Gastrocnemius medialis (tissue), 4 donors: ENCODE measurements around the gene DNAJC5G. TPM values are rescaled to one million over a fixed set of nuclear protein-coding genes. Genes with fewer than 3 reads are reported as not detected.
A peak's percentile ranks its signal among the peaks of the same experiment; 100 is the strongest.

ENCODE experiments used
- ATAC-seq, 2 donors: fragments of 150-250 bp; one replicate each; pipeline ENCODE4 v1.9.1; 2016
- DNase-seq, 2 donors: peaks; one replicate each; pipeline ENCODE4 v3.0.0-alpha.2; 2019
- H3K27ac ChIP-seq, 4 donors: fragments of 200-600 bp; sonication (generic); 1 replicate in 1 of 4; 2 replicates in 3 of 4; pipeline ENCODE4 v1.5.1; 2016 to 2018; ENCODE audit warnings: mild to moderate bottlenecking in 2 of 4, moderate library complexity in 1 of 4
- H3K27me3 ChIP-seq, 3 donors: fragments of 200-600 bp; sonication (generic) in 2 of 3; 1 replicate in 1 of 3; 2 replicates in 2 of 3; pipeline versions ENCODE4 v1.5.1 to v1.6.0; 2016 to 2019; ENCODE audit warnings: mild to moderate bottlenecking in 1 of 3, moderate library complexity in 1 of 3
- H3K36me3 ChIP-seq, 2 donors: fragments of 200-600 bp; sonication (generic) in 1 of 2; one replicate each; pipeline ENCODE4 v1.5.1; 2017 to 2018
- H3K4me1 ChIP-seq, 2 donors: fragments of 200-600 bp; sonication (generic) in 1 of 2; one replicate each; pipeline ENCODE4 v1.5.1; 2016 to 2017; ENCODE audit warnings: mild to moderate bottlenecking in 2 of 2
- H3K4me3 ChIP-seq, 4 donors: fragments of 200-600 bp; sonication (generic) in 3 of 4; 1 replicate in 1 of 4; 2 replicates in 3 of 4; pipeline ENCODE4 v1.5.1; 2016 to 2019; ENCODE audit warnings: mild to moderate bottlenecking in 2 of 4
- H3K9me3 ChIP-seq, 3 donors: fragments of 200-600 bp; sonication (generic) in 2 of 3; 1 replicate in 1 of 3; 2 replicates in 2 of 3; pipeline ENCODE4 v1.5.1; 2016 to 2019
- POLR2A ChIP-seq, 2 donors: fragments of 450-650 bp; IDR thresholded peaks; one replicate each; pipeline ENCODE4 v1.6.1; 2017; ENCODE audit warnings: antibody characterized with exemption in 2 of 2, mild to moderate bottlenecking in 2 of 2, moderate library complexity in 2 of 2
- in situ Hi-C, 4 donors: fragments of 200-750 bp; cut with MboI; loops; one replicate each; pipeline versions ENCODE4 v1.15.0 to v1.8.0; 2017; ENCODE audit warnings: low sequenced_read_pairs in 4 of 4
- intact Hi-C: fragments of 100-400 bp; cut with DNase I; formaldehyde crosslinking; loops from one replicate; pipeline ENCODE4 v1.15.1; 2023; ENCODE audit warnings: low total_unique reads
- total RNA-seq, 4 donors: library from RNA; depleted of rRNA; stranded (reverse); fragments of >200 nt; gene quantifications; one replicate each; pipeline versions ENCODE4 v1.1.0 to v1.2.3, GENCODE V29; 2016
- TF ChIP-seq, protein P1 (sequence below), 5 experiments: fragments of 450-650 bp in 3 of 5; fragments of 200-600 bp in 2 of 5; sonication (generic) in 2 of 5; IDR thresholded peaks in 4 of 5; conservative IDR thresholded peaks in 1 of 5; 1 replicate in 4 of 5; 2 replicates in 1 of 5; pipeline ENCODE4 v1.5.1; 2016 to 2019; ENCODE audit warnings: antibody characterized with exemption in 5 of 5, mild to moderate bottlenecking in 3 of 5, moderate library complexity in 3 of 5

DNAJC5G gene
- total RNA-seq, 4 donors from 2014 or later, result not detected

DNA sequence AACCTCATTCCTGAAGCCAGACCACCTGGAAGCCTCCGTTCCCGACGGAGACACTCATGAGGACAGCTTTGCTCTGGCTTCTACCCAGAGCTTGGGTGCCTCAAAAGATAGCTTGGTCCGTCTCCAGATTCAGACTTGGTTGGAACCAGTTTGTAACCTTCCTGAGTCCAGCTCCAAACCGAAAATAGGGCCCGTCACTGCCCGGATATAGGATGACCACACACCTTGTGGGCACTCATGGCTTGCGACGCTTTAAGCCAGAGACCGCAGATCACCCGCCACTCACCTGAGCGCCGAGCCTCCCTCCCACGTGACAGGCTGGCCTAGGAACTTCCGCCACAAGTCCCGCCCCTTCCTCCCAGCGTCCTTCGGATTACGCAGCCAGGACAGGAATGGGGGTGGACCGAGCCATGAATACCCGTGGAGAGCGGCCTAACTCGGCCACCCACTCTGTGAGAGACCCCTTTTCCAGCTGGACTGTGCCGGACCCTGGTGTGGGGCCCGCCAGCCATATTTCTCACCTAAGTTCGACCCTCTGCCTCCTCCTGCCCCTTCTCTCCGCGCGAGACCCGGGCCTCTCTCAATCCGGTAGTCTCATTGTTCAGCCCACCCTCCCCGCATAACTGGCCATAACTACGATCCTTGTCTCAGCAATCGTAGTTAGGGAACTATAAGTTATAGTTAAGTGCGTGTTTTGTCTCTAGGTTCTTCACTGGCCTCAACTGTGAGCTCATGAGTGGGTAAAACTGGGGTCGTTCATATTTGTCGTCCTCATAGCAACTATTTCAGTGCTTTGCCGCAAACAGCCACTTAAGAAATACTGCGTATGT is 47.7 kb downstream of the DNAJC5G start, which contains the start of gene MPV17:
Gene MPV17, minus strand, starts transcription at position 332 of the 830 bp plus-strand sequence. CDS start 580 bp downstream, outside the sequence.
- intact Hi-C loops, result loop anchor here (1.0 to 2.0 kb wide), 3 partner anchors 33 to 58 kb away; partner anchors contain the start of genes EIF2B4, GTF3C2, SNX17 and ZNF513
- peak within 1 kb of the TSS; percentile 95 to 100 (median 98) for H3K27ac ChIP-seq
- TF ChIP-seq, protein P1, sequence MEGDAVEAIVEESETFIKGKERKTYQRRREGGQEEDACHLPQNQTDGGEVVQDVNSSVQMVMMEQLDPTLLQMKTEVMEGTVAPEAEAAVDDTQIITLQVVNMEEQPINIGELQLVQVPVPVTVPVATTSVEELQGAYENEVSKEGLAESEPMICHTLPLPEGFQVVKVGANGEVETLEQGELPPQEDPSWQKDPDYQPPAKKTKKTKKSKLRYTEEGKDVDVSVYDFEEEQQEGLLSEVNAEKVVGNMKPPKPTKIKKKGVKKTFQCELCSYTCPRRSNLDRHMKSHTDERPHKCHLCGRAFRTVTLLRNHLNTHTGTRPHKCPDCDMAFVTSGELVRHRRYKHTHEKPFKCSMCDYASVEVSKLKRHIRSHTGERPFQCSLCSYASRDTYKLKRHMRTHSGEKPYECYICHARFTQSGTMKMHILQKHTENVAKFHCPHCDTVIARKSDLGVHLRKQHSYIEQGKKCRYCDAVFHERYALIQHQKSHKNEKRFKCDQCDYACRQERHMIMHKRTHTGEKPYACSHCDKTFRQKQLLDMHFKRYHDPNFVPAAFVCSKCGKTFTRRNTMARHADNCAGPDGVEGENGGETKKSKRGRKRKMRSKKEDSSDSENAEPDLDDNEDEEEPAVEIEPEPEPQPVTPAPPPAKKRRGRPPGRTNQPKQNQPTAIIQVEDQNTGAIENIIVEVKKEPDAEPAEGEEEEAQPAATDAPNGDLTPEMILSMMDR (IDR thresholded peaks at IDR 0.05 in 4 of 5, conservative IDR thresholded peaks at IDR 0.05 in 1 of 5), result peak in 1 of 5 experiments; percentile 20
- TF ChIP-seq POLR2A (IDR thresholded peaks at IDR 0.05), result peak; percentile 86 to 91
- peaks cover 37 to 40% of the 10 kb centered on the region in 2 donors for H3K4me1 ChIP-seq
- H3K36me3 ChIP-seq, result peaks cover 0 to 24% of the 10 kb centered on the region in 2 donors
- peak; percentile 93 to 96 for DNase-seq
- no peaks in the 10 kb centered on the region for H3K9me3 ChIP-seq
- H3K4me3 ChIP-seq, result peak within 1 kb of the TSS; percentile 80 to 89 (median 82)
- no peaks in the 10 kb centered on the region for H3K27me3 ChIP-seq
- in situ Hi-C loops, result no loop called here
- peak; percentile 60 to 61 for ATAC-seq

GRCh38 chr2:27323596-27324285 is 48.5 kb downstream of the DNAJC5G start:
- Histone ChIP-seq H3K4me3 (peak overlapping the region; percentile 80 to 89 (median 82)), H3K36me3 (peaks cover 0 to 31% of the 10 kb centered on the region in 2 donors), H3K27me3 (no peaks in the 10 kb centered on the region), H3K4me1 (peaks cover 37 to 40% of the 10 kb centered on the region in 2 donors), H3K9me3 (no peaks in the 10 kb centered on the region), H3K27ac (peak overlapping the region; percentile 95 to 100 (median 98))
- intact Hi-C loops (loop anchor here (1.0 to 2.0 kb wide), 2 partner anchors 33 to 57 kb away; partner anchors contain the start of genes GTF3C2 and ZNF513), in situ Hi-C loops (no loop called here)
- DNase-seq, result no peak
- ATAC-seq, result no peak
- TF ChIP-seq, protein P1 (IDR thresholded peaks at IDR 0.05 in 4 of 5, conservative IDR thresholded peaks at IDR 0.05 in 1 of 5), result no peak
- TF ChIP-seq POLR2A (IDR thresholded peaks at IDR 0.05), result no peak

DNA sequence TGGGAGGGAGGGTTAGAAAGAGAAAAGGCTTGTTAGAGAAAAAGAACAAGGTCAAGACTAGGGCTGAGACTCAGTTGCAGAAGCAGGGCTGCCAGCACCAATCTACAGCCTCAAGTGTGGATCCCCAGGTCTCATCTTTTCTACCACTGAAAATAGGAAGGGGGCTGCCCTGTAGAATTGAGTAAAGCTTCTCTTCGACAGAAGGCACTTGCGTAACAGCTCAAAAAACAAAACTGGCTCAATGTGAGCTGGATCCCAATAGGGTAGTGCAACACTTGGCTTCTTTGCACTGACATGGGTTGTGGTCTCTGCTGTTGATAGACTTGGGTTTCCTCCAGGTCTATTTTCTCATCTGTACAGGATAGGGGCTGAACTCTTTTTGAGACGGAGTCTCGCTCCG is 49.5 kb downstream of the DNAJC5G start:
- Histone ChIP-seq H3K27ac (peak overlapping the region in 3 of 4 donors; percentile 95 to 100 (median 98)), H3K9me3 (no peaks in the 10 kb centered on the region), H3K4me1 (peaks cover 31 to 33% of the 10 kb centered on the region in 2 donors), H3K36me3 (peaks cover 0 to 41% of the 10 kb centered on the region in 2 donors), H3K27me3 (no peaks in the 10 kb centered on the region), H3K4me3 (no peak overlapping the region)
- intact Hi-C loops (no loop called here), in situ Hi-C loops (no loop called here)
- DNase-seq (no peak), ATAC-seq (no peak)
- TF ChIP-seq, protein P1 (IDR thresholded peaks at IDR 0.05 in 4 of 5, conservative IDR thresholded peaks at IDR 0.05 in 1 of 5), result no peak
- no peak for TF ChIP-seq POLR2A (IDR thresholded peaks at IDR 0.05)

Other genes starting within 250 kb of the DNAJC5G start
- 10 to 100 TPM; 20.0 to 37.7 (median 24.9) TPM for gene TMEM214, start 242.5 kb upstream of the DNAJC5G start, total RNA-seq
- gene AGBL5, start 223.8 kb upstream of the DNAJC5G start, total RNA-seq, result 1 to 10 TPM; 4.9 to 6.2 (median 5.7) TPM
- gene OST4, start 203.8 kb upstream of the DNAJC5G start, total RNA-seq, result 100 to 1,000 TPM; 191 to 283 (median 251) TPM
- 10 to 100 TPM in 2 of 4 donors, 1 to 10 TPM in 2; 6.8 to 18.2 (median 11.3) TPM for gene EMILIN1, start 196.8 kb upstream of the DNAJC5G start, total RNA-seq
- 1 to 10 TPM in 2 of 4 donors, under 1 TPM in 1, not detected in 1; 0.91 to 5.4 (median 1.3) TPM for gene KHK, start 188.7 kb upstream of the DNAJC5G start, total RNA-seq
- 1 to 10 TPM; 1.2 to 7.1 (median 4.3) TPM for gene CGREF1, start 156.3 kb upstream of the DNAJC5G start, total RNA-seq
- gene ABHD1, start 151.6 kb upstream of the DNAJC5G start, total RNA-seq, result 1 to 10 TPM in 3 of 4 donors, under 1 TPM in 1; 0.61 to 2.3 (median 1.2) TPM
- 100 to 1,000 TPM; 117 to 197 (median 154) TPM for gene PREB, start 140.8 kb upstream of the DNAJC5G start, total RNA-seq
- gene PRR30, start 136.0 kb upstream of the DNAJC5G start, total RNA-seq, result not detected
- gene TCF23, start 126.4 kb upstream of the DNAJC5G start, total RNA-seq, result under 1 TPM in 1 of 4 donors, not detected in 3; 0.20 TPM
- gene ATRAID, start 63.4 kb upstream of the DNAJC5G start, total RNA-seq, result 100 to 1,000 TPM; 131 to 203 (median 171) TPM
- 10 to 100 TPM; 19.0 to 46.5 (median 32.5) TPM for gene SLC5A6, start 63.2 kb upstream of the DNAJC5G start, total RNA-seq
- 10 to 100 TPM in 1 of 4 donors, 1 to 10 TPM in 3; 2.7 to 10.2 (median 7.1) TPM for gene CAD, start 58.1 kb upstream of the DNAJC5G start, total RNA-seq
- under 1 TPM in 1 of 4 donors, not detected in 3; 0.20 TPM for gene SLC30A3, start 12.4 kb upstream of the DNAJC5G start, total RNA-seq
- 100 to 1,000 TPM; 219 to 554 (median 427) TPM for gene TRIM54, start 7.0 kb downstream of the DNAJC5G start, total RNA-seq
- not detected for gene UCN, start 33.0 kb downstream of the DNAJC5G start, total RNA-seq
- 10 to 100 TPM in 3 of 4 donors, 1 to 10 TPM in 1; 9.9 to 16.0 (median 11.5) TPM for gene MPV17, start 47.7 kb downstream of the DNAJC5G start, total RNA-seq
- gene GTF3C2, start 81.3 kb downstream of the DNAJC5G start, total RNA-seq, result 10 to 100 TPM; 25.3 to 45.6 (median 40.5) TPM
- 10 to 100 TPM; 50.5 to 57.9 (median 53.8) TPM for gene EIF2B4, start 94.9 kb downstream of the DNAJC5G start, total RNA-seq
- gene SNX17, start 95.2 kb downstream of the DNAJC5G start, total RNA-seq, result 10 to 100 TPM; 47.2 to 91.5 (median 56.3) TPM
- 1 to 10 TPM; 2.0 to 7.6 (median 4.5) TPM for gene ZNF513, start 105.3 kb downstream of the DNAJC5G start, total RNA-seq
- gene PPM1G, start 134.2 kb downstream of the DNAJC5G start, total RNA-seq, result 100 to 1,000 TPM in 1 of 4 donors, 10 to 100 TPM in 3; 47.2 to 111 (median 92.2) TPM
- gene NRBP1, start 153.2 kb downstream of the DNAJC5G start, total RNA-seq, result 100 to 1,000 TPM in 3 of 4 donors, 10 to 100 TPM in 1; 91.8 to 125 (median 120) TPM
- gene KRTCAP3, start 166.9 kb downstream of the DNAJC5G start, total RNA-seq, result 1 to 10 TPM in 1 of 4 donors, under 1 TPM in 1, not detected in 2; 0.93 to 2.1 TPM
- 10 to 100 TPM in 2 of 4 donors, 1 to 10 TPM in 2; 3.1 to 16.8 (median 8.6) TPM for gene IFT172, start 214.3 kb downstream of the DNAJC5G start, total RNA-seq
- 1 to 10 TPM; 2.0 to 6.4 (median 3.1) TPM for gene FNDC4, start 219.8 kb downstream of the DNAJC5G start, total RNA-seq
- under 1 TPM in 1 of 4 donors, not detected in 3; 0.40 TPM for gene GCKR, start 221.4 kb downstream of the DNAJC5G start, total RNA-seq